Liver (tissue), 9 donors: ENCODE results near the gene TLE3. TPM values are rescaled to one million over a fixed set of nuclear protein-coding genes. Genes with fewer than 3 reads are reported as not detected.

Source experiments
- DNase-seq: peaks from one replicate; pipeline ENCODE4 v3.0.0-alpha.2; 2017; ENCODE audit warnings: low spot score
- H3K27ac ChIP-seq, 2 donors: one replicate each; pipeline ENCODE4 v1.7.0; 2013; ENCODE audit warnings: inconsistent platforms in 2 of 2, low read length in 2 of 2, control low read depth in 1 of 2, low read depth in 1 of 2, mild to moderate bottlenecking in 1 of 2
- H3K27me3 ChIP-seq, 4 donors: one replicate each; pipeline versions ENCODE4 v1.6.1 to v1.7.0; 2013; ENCODE audit warnings: low read length in 3 of 4, inconsistent platforms in 1 of 4, mild to moderate bottlenecking in 1 of 4, moderate library complexity in 1 of 4; ENCODE audit not compliant: control insufficient read depth in 4 of 4, insufficient read depth in 4 of 4
- H3K36me3 ChIP-seq, 4 donors: one replicate each; pipeline versions ENCODE4 v1.6.1 to v1.7.0; 2013; ENCODE audit warnings: low read length in 3 of 4, mild to moderate bottlenecking in 3 of 4, low read depth in 1 of 4, moderate library complexity in 1 of 4; ENCODE audit not compliant: control insufficient read depth in 4 of 4, insufficient read depth in 3 of 4
- H3K4me1 ChIP-seq, 4 donors: one replicate each; pipeline versions ENCODE4 v1.6.1 to v1.7.0; 2013; ENCODE audit warnings: low read length in 3 of 4, mild to moderate bottlenecking in 3 of 4, moderate library complexity in 1 of 4; ENCODE audit not compliant: control insufficient read depth in 4 of 4, insufficient read depth in 4 of 4
- H3K4me3 ChIP-seq, 3 donors: one replicate each; pipeline versions ENCODE4 v1.6.1 to v1.7.0; 2013; ENCODE audit warnings: low read length in 3 of 3, control low read depth in 1 of 3, low read depth in 1 of 3, mild to moderate bottlenecking in 1 of 3
- H3K9ac ChIP-seq, 2 donors: one replicate each; pipeline ENCODE4 v1.7.0; 2013; ENCODE audit warnings: low read length in 2 of 2, mild to moderate bottlenecking in 2 of 2, moderate library complexity in 2 of 2, control low read depth in 1 of 2, low read depth in 1 of 2
- H3K9me3 ChIP-seq, 4 donors: one replicate each; pipeline versions ENCODE4 v1.6.1 to v1.7.0; 2013; ENCODE audit warnings: low read length in 3 of 4; ENCODE audit not compliant: control insufficient read depth in 4 of 4
- ATF3 ChIP-seq: IDR thresholded peaks from 2 replicates; pipeline ENCODE4 v1.6.1; 2016; ENCODE audit warnings: antibody characterized with exemption
- CTCF ChIP-seq: fragments of 150-350 bp; IDR thresholded peaks from 2 replicates; pipeline ENCODE4 v1.5.1; 2017; ENCODE audit warnings: improper control_type of control experiment, low read depth, low read length; ENCODE audit not compliant: missing input control
- EGR1 ChIP-seq, 2 donors: IDR thresholded peaks; 2 replicates each; pipeline ENCODE4 v1.6.1; 2016 to 2018; ENCODE audit warnings: antibody characterized with exemption in 2 of 2, low read depth in 2 of 2
- FOXA1 ChIP-seq: IDR thresholded peaks from 2 replicates; pipeline ENCODE4 v1.6.1; 2016; ENCODE audit warnings: antibody characterized with exemption
- FOXA2 ChIP-seq: IDR thresholded peaks from 2 replicates; pipeline ENCODE4 v1.6.1; 2016; ENCODE audit warnings: antibody characterized with exemption
- GABPA ChIP-seq, 2 donors: IDR thresholded peaks in 1 of 2; conservative IDR thresholded peaks in 1 of 2; 2 replicates each; pipeline ENCODE4 v1.6.1; 2016; ENCODE audit warnings: antibody characterized with exemption in 2 of 2, mild to moderate bottlenecking in 1 of 2, moderate library complexity in 1 of 2
- HNF4A ChIP-seq, 2 donors: conservative IDR thresholded peaks; 2 replicates each; pipeline ENCODE4 v1.6.1; 2016; ENCODE audit warnings: antibody characterized with exemption in 2 of 2, mild to moderate bottlenecking in 2 of 2
- HNF4G ChIP-seq: IDR thresholded peaks from 2 replicates; pipeline ENCODE4 v1.6.1; 2016; ENCODE audit warnings: antibody characterized with exemption
- JUND ChIP-seq, 2 donors: IDR thresholded peaks; 2 replicates each; pipeline ENCODE4 v1.6.1; 2016; ENCODE audit warnings: antibody characterized with exemption in 2 of 2
- MAX ChIP-seq: IDR thresholded peaks from 2 replicates; pipeline ENCODE4 v1.6.1; 2016; ENCODE audit warnings: antibody characterized with exemption
- NR2F2 ChIP-seq: IDR thresholded peaks from 2 replicates; pipeline ENCODE4 v1.6.1; 2016; ENCODE audit warnings: antibody characterized with exemption
- RAD21 ChIP-seq, 2 donors: IDR thresholded peaks; 2 replicates each; pipeline ENCODE4 v1.6.1; 2016; ENCODE audit warnings: antibody characterized with exemption in 2 of 2, mild to moderate bottlenecking in 2 of 2
- REST ChIP-seq: IDR thresholded peaks from 2 replicates; pipeline ENCODE4 v1.6.1; 2016; ENCODE audit warnings: antibody characterized with exemption, mild to moderate bottlenecking
- RXRA ChIP-seq, 2 donors: IDR thresholded peaks; 2 replicates each; pipeline ENCODE4 v1.6.1; 2017 to 2018; ENCODE audit warnings: antibody characterized with exemption in 2 of 2, mild to moderate bottlenecking in 1 of 2
- SP1 ChIP-seq: IDR thresholded peaks from 2 replicates; pipeline ENCODE4 v1.6.1; 2018; ENCODE audit warnings: antibody characterized with exemption, mild to moderate bottlenecking
- TAF1 ChIP-seq: conservative IDR thresholded peaks from 2 replicates; pipeline ENCODE4 v1.6.1; 2016; ENCODE audit warnings: antibody characterized with exemption, mild to moderate bottlenecking
- YY1 ChIP-seq: IDR thresholded peaks from 2 replicates; pipeline ENCODE4 v1.6.1; 2016; ENCODE audit warnings: antibody characterized with exemption, mild to moderate bottlenecking
- ZBTB33 ChIP-seq: IDR thresholded peaks from 2 replicates; pipeline ENCODE4 v1.6.1; 2016; ENCODE audit warnings: antibody characterized with exemption
- WGBS: extraction: QIAGEN DNeasy Blood & Tissue Kit; methylation state at CpG from one replicate; pipeline ENCODE4 v1.1.7; 2013; 5-methylcytosine and 5-hydroxymethylcytosine counted together
- polyA plus RNA-seq, 2 donors: library from polyadenylated mRNA; stranded (reverse) in 1 of 2; unstranded in 1 of 2; fragments of 200-250 nt in 1 of 2; fragments of >200 nt in 1 of 2; fragmentation: Nextera tagmentation in 1 of 2; extraction: Ambion mirVana in 1 of 2; gene quantifications; one replicate each; pipeline versions ENCODE4 v1.2.1 to v1.2.3, GENCODE V29; 2013 to 2015
- total RNA-seq, 2 donors: library from RNA; depleted of rRNA; stranded (reverse); fragments of >200 nt; gene quantifications; one replicate each; pipeline ENCODE4 v1.2.3, GENCODE V29; 2014
- donor health status: healthy.
- donor health status: healthy.
- donor health status: healthy.
- donor health status: healthy.
- donor health status: healthy.

Gene TLE3
- total and polyA plus RNA-seq, 4 donors: 1.2 to 13.7 (median 8.5) TPM

GRCh38 chr15:70006259-70007147, 91.2 kb downstream of the TLE3 start:
- 89% methylated on average over 12 of the region's 12 CpGs for WGBS
- H3K27ac ChIP-seq: no peak overlapping the region
- H3K4me1 ChIP-seq: peaks cover 0 to 9% (median 4%) of the 10 kb centered on the region in 4 donors
- DNase-seq: no peak
- H3K9ac ChIP-seq: no peak overlapping the region
- peaks cover 4 to 9% (median 4%) of the 10 kb centered on the region in 4 donors for H3K9me3 ChIP-seq
- no peak overlapping the region for H3K4me3 ChIP-seq
- no peak for TF ChIP-seq CTCF
- TF ChIP-seq MAX: no peak
- no peak for TF ChIP-seq FOXA1
- TF ChIP-seq GABPA (IDR thresholded peaks at IDR 0.05 in 1 of 2, conservative IDR thresholded peaks at IDR 0.05 in 1 of 2): no peak
- no peak for TF ChIP-seq HNF4A (conservative IDR thresholded peaks at IDR 0.05)
- TF ChIP-seq TAF1: no peak
- TF ChIP-seq RXRA (IDR thresholded peaks at IDR 0.05): no peak
- TF ChIP-seq RAD21 (IDR thresholded peaks at IDR 0.05): no peak
- TF ChIP-seq FOXA2: no peak
- no peak for TF ChIP-seq JUND (IDR thresholded peaks at IDR 0.05)
- TF ChIP-seq YY1: no peak
- TF ChIP-seq HNF4G: no peak
- TF ChIP-seq REST: no peak
- no peak for TF ChIP-seq NR2F2
- no peak for TF ChIP-seq SP1
- TF ChIP-seq ZBTB33: no peak
- no peak for TF ChIP-seq ATF3
- no peak for TF ChIP-seq EGR1 (IDR thresholded peaks at IDR 0.05; ENCODE audit: low read depth in 2 of 2)
- H3K27me3 ChIP-seq: no peaks in the 10 kb centered on the region
- H3K36me3 ChIP-seq: no peaks in the 10 kb centered on the region
